ENCODE measurements around the gene WFDC13.

DNA sequence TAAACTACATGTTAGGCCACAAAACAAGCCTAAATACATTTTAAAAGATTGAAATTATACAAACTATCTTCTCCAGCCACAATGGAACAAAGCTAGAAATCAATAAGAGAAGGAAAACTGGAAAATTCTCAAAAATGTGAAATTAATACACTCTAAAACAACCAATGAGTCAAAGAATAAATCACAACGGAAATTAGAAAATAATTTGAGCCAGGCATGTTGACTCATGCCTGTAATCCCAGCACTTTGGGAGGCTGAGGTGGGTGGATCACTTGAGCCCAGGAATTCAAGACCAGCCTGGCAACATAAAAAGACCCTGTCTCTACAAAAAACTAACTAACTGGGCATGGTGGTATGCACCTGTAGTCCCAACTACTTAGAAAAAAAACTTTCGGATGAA lies 6.3 kb upstream of the WFDC13 start:
- TF ChIP-seq POLR2AphosphoS5 (IDR thresholded peaks at IDR 0.05) (no peak), EP300 (conservative IDR thresholded peaks at IDR 0.05; ENCODE audit: poor library complexity, severe bottlenecking) (no peak), EZH2 (IDR thresholded peaks at IDR 0.05; ENCODE audit: borderline replicate concordance, insufficient read depth, low read length, poor library complexity, severe bottlenecking) (no peak), MXI1 (conservative IDR thresholded peaks at IDR 0.05; ENCODE audit: poor library complexity, severe bottlenecking) (no peak), TAF1 (IDR thresholded peaks at IDR 0.05; ENCODE audit: low read depth) (no peak), SMC3 (conservative IDR thresholded peaks at IDR 0.05; ENCODE audit: poor library complexity) (no peak), RAD21 (conservative IDR thresholded peaks at IDR 0.05) (no peak)
- TF ChIP-seq, protein P1, sequence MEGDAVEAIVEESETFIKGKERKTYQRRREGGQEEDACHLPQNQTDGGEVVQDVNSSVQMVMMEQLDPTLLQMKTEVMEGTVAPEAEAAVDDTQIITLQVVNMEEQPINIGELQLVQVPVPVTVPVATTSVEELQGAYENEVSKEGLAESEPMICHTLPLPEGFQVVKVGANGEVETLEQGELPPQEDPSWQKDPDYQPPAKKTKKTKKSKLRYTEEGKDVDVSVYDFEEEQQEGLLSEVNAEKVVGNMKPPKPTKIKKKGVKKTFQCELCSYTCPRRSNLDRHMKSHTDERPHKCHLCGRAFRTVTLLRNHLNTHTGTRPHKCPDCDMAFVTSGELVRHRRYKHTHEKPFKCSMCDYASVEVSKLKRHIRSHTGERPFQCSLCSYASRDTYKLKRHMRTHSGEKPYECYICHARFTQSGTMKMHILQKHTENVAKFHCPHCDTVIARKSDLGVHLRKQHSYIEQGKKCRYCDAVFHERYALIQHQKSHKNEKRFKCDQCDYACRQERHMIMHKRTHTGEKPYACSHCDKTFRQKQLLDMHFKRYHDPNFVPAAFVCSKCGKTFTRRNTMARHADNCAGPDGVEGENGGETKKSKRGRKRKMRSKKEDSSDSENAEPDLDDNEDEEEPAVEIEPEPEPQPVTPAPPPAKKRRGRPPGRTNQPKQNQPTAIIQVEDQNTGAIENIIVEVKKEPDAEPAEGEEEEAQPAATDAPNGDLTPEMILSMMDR (IDR thresholded peaks at IDR 0.05; ENCODE audit: poor library complexity, severe bottlenecking), result no peak

All from neural cell (in vitro differentiated cells).